GM12874 (cell line): ENCODE results near the gene CAMTA1.

Experiments
- CTCF ChIP-seq: IDR thresholded peaks from 2 replicates; pipeline ENCODE4 v1.5.1; 2011; ENCODE audit warnings: low read depth, mild to moderate bottlenecking, control low read depth, low read length, moderate library complexity; ENCODE audit not compliant: insufficient read depth

CAMTA1 gene

GRCh38 chr1:7087888-7088287 lies 302.6 kb downstream of the CAMTA1 start:
- TF ChIP-seq CTCF: no peak

- TF ChIP-seq CTCF: no peak
Observed at GRCh38 chr1:7089497-7089896, 304.2 kb downstream of the CAMTA1 start.

GRCh38 chr1:7093297-7093696 lies 308.0 kb downstream of the CAMTA1 start:
- no peak for TF ChIP-seq CTCF

GRCh38 chr1:7094086-7094485 lies 308.8 kb downstream of the CAMTA1 start:
- TF ChIP-seq CTCF: no peak

GRCh38 chr1:7094509-7094908 lies 309.3 kb downstream of the CAMTA1 start:
- TF ChIP-seq CTCF: no peak

GRCh38 chr1:7095343-7095964 lies 310.2 kb downstream of the CAMTA1 start:
- TF ChIP-seq CTCF: no peak

GRCh38 chr1:7097938-7098592 lies 312.8 kb downstream of the CAMTA1 start:
- no peak for TF ChIP-seq CTCF
